MCF 10A (cell line): ENCODE results near the gene VCAN. TPM values are rescaled to one million over a fixed set of nuclear protein-coding genes. Genes with fewer than 3 reads are reported as not detected.

Experiments
- BruUV-seq: library from RNA; stranded (reverse); fragments of 400-500 nt; replicated peaks from 2 replicates; lab custom pipeline; 2021; lab: Mats Ljungman, UMichigan
- CTCF ChIA-PET: fragments of 300-600 bp; sonication (Branson Sonifier 250); formaldehyde crosslinking; extraction: SDS; loops from one replicate; lab custom pipeline; 2021; ENCODE audit warnings: antibody characterized with exemption, inconsistent platforms; lab: Yijun Ruan, JAX
- POLR2A ChIA-PET: fragments of 300-600, 350-650 bp; sonication (Branson Sonifier 250); formaldehyde crosslinking; extraction: SDS; loops from one replicate; lab custom pipeline; 2020; ENCODE audit warnings: antibody characterized with exemption, inconsistent platforms; lab: Yijun Ruan, JAX
- DNase-seq: peaks from one replicate; pipeline ENCODE4 v3.0.0-alpha.2; 2018; ENCODE audit not compliant: unreplicated experiment
- H3K27ac Mint-ChIP-seq: one replicate; pipeline ENCODE4 v1.8.0; 2022; ENCODE audit warnings: mild to moderate bottlenecking, low read depth, mixed read lengths; ENCODE audit not compliant: unreplicated experiment
- H3K27me3 Mint-ChIP-seq: one replicate; pipeline ENCODE4 v1.8.0; 2022; ENCODE audit warnings: mixed read lengths; ENCODE audit not compliant: insufficient read depth, unreplicated experiment
- H3K36me3 Mint-ChIP-seq: one replicate; pipeline ENCODE4 v1.8.0; 2022; ENCODE audit warnings: mild to moderate bottlenecking, moderate library complexity, mixed read lengths; ENCODE audit not compliant: insufficient read depth, unreplicated experiment
- H3K4me1 Mint-ChIP-seq: one replicate; pipeline ENCODE4 v1.8.0; 2022; ENCODE audit warnings: mixed read lengths; ENCODE audit not compliant: insufficient read depth, unreplicated experiment
- H3K4me3 Mint-ChIP-seq: one replicate; pipeline ENCODE4 v1.8.0; 2022; ENCODE audit warnings: mild to moderate bottlenecking, moderate library complexity, mixed read lengths; ENCODE audit not compliant: unreplicated experiment
- H3K9me3 Mint-ChIP-seq: one replicate; pipeline ENCODE4 v1.8.0; 2022; ENCODE audit warnings: mixed read lengths; ENCODE audit not compliant: unreplicated experiment
- CTCF ChIP-seq: fragments of 200-600 bp; IDR thresholded peaks from one replicate; pipeline ENCODE4 v1.8.0; 2022; ENCODE audit warnings: antibody characterized with exemption, mild to moderate bottlenecking; ENCODE audit not compliant: unreplicated experiment
- intact Hi-C: fragments of 100-400 bp; cut with micrococcal nuclease; formaldehyde crosslinking; loops from 2 replicates; pipeline ENCODE4 v1.14.1; 2022
- total RNA-seq: library from RNA; stranded (reverse); gene quantifications from 2 replicates; pipeline ENCODE4 v1.2.3, GENCODE V29; 2022

VCAN gene
- total RNA-seq, 1 experiment from 2014 or later: 50.6 TPM

GRCh38 chr5:83576341-83576740, 104.8 kb downstream of the VCAN start:
- Mint-ChIP-seq H3K4me1 (peaks cover 18% of the 10 kb centered on the region), H3K27me3 (no peaks in the 10 kb centered on the region), H3K36me3 (peaks cover 7% of the 10 kb centered on the region), H3K9me3 (no peaks in the 10 kb centered on the region), H3K4me3 (no peak overlapping the region), H3K27ac (peak overlapping the region; percentile 78)
- POLR2A ChIA-PET: interaction anchor here (0.6 kb wide), 1 partner anchor 123 kb away, joined by 4 read pairs; no protein-coding TSS in a partner anchor
- BruUV-seq: no TSS peak
- intact Hi-C loops: no loop called here
- CTCF ChIA-PET: interaction anchor here (0.6 kb wide), 1 partner anchor 20 kb away, joined by 3 read pairs; no protein-coding TSS in a partner anchor
- TF ChIP-seq CTCF: no peak
- no peak for DNase-seq

- no peak overlapping the region for H3K4me3 Mint-ChIP-seq
- peaks cover 10% of the 10 kb centered on the region for H3K36me3 Mint-ChIP-seq
- H3K27me3 Mint-ChIP-seq: no peaks in the 10 kb centered on the region
- CTCF ChIA-PET: interaction anchor here (0.5 kb wide), 1 partner anchor 1318 kb away, joined by 3 read pairs; no protein-coding TSS in a partner anchor
- POLR2A ChIA-PET: no interaction called here
- H3K27ac Mint-ChIP-seq: peak overlapping the region; percentile 78
- DNase-seq: peak; percentile 30
- no peak for TF ChIP-seq CTCF
- no TSS peak for BruUV-seq
- intact Hi-C loops: no loop called here
- no peaks in the 10 kb centered on the region for H3K9me3 Mint-ChIP-seq
- peaks cover 18% of the 10 kb centered on the region for H3K4me1 Mint-ChIP-seq
These were observed 105.6 kb downstream of the VCAN start for GRCh38 chr5:83577036-83577636.

GRCh38 chr5:83583859-83584258, 112.3 kb downstream of the VCAN start:
- peaks cover 5% of the 10 kb centered on the region for H3K4me1 Mint-ChIP-seq
- no peaks in the 10 kb centered on the region for H3K27me3 Mint-ChIP-seq
- H3K36me3 Mint-ChIP-seq: peaks cover 10% of the 10 kb centered on the region
- H3K4me3 Mint-ChIP-seq: no peak overlapping the region
- CTCF ChIA-PET: no interaction called here
- H3K9me3 Mint-ChIP-seq: no peaks in the 10 kb centered on the region
- POLR2A ChIA-PET: no interaction called here
- intact Hi-C loops: no loop called here
- peak; percentile 69 for DNase-seq
- no peak for TF ChIP-seq CTCF
- no peak overlapping the region for H3K27ac Mint-ChIP-seq
- BruUV-seq: no TSS peak

GRCh38 chr5:83586874-83587776, 115.6 kb downstream of the VCAN start:
- Mint-ChIP-seq H3K4me1 (peaks cover 5% of the 10 kb centered on the region), H3K27me3 (no peaks in the 10 kb centered on the region), H3K9me3 (no peaks in the 10 kb centered on the region), H3K4me3 (no peak overlapping the region), H3K36me3 (no peaks in the 10 kb centered on the region), H3K27ac (no peak overlapping the region)
- ChIA-PET POLR2A (no interaction called here), CTCF (interaction anchor here (0.7 to 0.9 kb wide), 2 partner anchors 8 to 1110 kb away, joined by 3 to 6 read pairs; no protein-coding TSS in a partner anchor)
- no TSS peak for BruUV-seq
- TF ChIP-seq CTCF: no peak
- no peak for DNase-seq
- intact Hi-C loops: no loop called here
